Endothelial cell of umbilical vein (primary cell): Measurements from ENCODE around the gene KAZN. TPM values are rescaled to one million over a fixed set of nuclear protein-coding genes. Genes with fewer than 3 reads are reported as not detected.

ENCODE experiments used
- BruUV-seq: library from RNA; stranded (reverse); fragments of 400-500 nt; replicated peaks from 2 replicates; lab custom pipeline; 2021; lab: Mats Ljungman, UMichigan
- CTCF ChIA-PET: fragments of 300-600, 350-600 bp; sonication (Branson Sonifier 250); formaldehyde crosslinking; loops from one replicate; lab custom pipeline; 2021; ENCODE audit warnings: antibody characterized with exemption, inconsistent platforms; lab: Charles Lee
- POLR2A ChIA-PET: fragments of 300-600, 350-600 bp; sonication (Branson Sonifier 250); formaldehyde crosslinking; loops from one replicate; lab custom pipeline; 2021; ENCODE audit warnings: antibody characterized with exemption, inconsistent platforms; lab: Charles Lee
- DNase-seq: peaks from one replicate; pipeline ENCODE4 v3.0.0-alpha.2; 2011; ENCODE audit warnings: low read depth, low spot score
- FAIRE-seq: peaks from 2 replicates; lab custom pipeline; 2011; peaks lifted over from hg19 to GRCh38; lab: Jason Lieb, UNC
- H2AFZ ChIP-seq: 2 replicates; pipeline ENCODE4 v1.6.0; 2012; ENCODE audit warnings: low read depth, low read length, control low read depth, inconsistent platforms
- H3K27ac ChIP-seq: 2 replicates; pipeline ENCODE4 v1.5.1; 2011; ENCODE audit warnings: low read depth, mild to moderate bottlenecking, control low read depth, low read length, moderate library complexity; ENCODE audit not compliant: insufficient read depth
- H3K27me3 ChIP-seq, 2 experiments: 2 replicates each; pipeline versions ENCODE4 v1.6.0 to v1.6.1; 2011; ENCODE audit warnings: low read length in 2 of 2, mixed read lengths in 1 of 2; ENCODE audit not compliant: control insufficient read depth in 2 of 2, insufficient read depth in 2 of 2
- H3K36me3 ChIP-seq, 2 experiments: 2 replicates in 1 of 2; 3 replicates in 1 of 2; pipeline ENCODE4 v1.5.1; 2011; ENCODE audit warnings: low read length in 2 of 2, mild to moderate bottlenecking in 1 of 2, moderate library complexity in 1 of 2; ENCODE audit not compliant: control insufficient read depth in 2 of 2, insufficient read depth in 2 of 2; ENCODE audit errors: extremely low read depth in 1 of 2
- H3K4me1 ChIP-seq: 3 replicates; pipeline ENCODE4 v1.5.1; 2011; ENCODE audit warnings: mild to moderate bottlenecking, low read length; ENCODE audit not compliant: control insufficient read depth, insufficient read depth; ENCODE audit errors: extremely low read depth
- H3K4me2 ChIP-seq: 2 replicates; pipeline ENCODE4 v1.6.1; 2011; ENCODE audit warnings: low read length, control low read depth, mixed read lengths; ENCODE audit not compliant: insufficient read depth
- H3K4me3 ChIP-seq, 3 experiments: fragments of 200-600 bp in 1 of 3; sonication (generic), shearing (Covaris generic) in 1 of 3; replicated peaks in 1 of 3; 2 replicates each; pipeline ENCODE4 v1.5.1; 2011 to 2016; ENCODE audit warnings: control low read depth in 3 of 3, low read length in 3 of 3, mild to moderate bottlenecking in 2 of 3, inconsistent platforms in 1 of 3, low read depth in 1 of 3, moderate library complexity in 1 of 3; ENCODE audit not compliant: insufficient read depth in 1 of 3
- H3K79me2 ChIP-seq: 2 replicates; pipeline ENCODE4 v1.6.0; 2012; ENCODE audit warnings: low read length, inconsistent platforms; ENCODE audit not compliant: control insufficient read depth, insufficient read depth
- H3K9ac ChIP-seq: replicated peaks from 2 replicates; pipeline ENCODE3; 2011; ENCODE audit warnings: low read length, control low read depth; ENCODE audit not compliant: insufficient read depth; ENCODE audit errors: extremely low read depth
- H3K9me1 ChIP-seq: replicated peaks from 3 replicates; pipeline ENCODE4 v1.6.0; 2011; ENCODE audit warnings: mild to moderate bottlenecking, low read length; ENCODE audit not compliant: control insufficient read depth, insufficient read depth; ENCODE audit errors: extremely low read depth
- H3K9me3 ChIP-seq: replicated peaks from 2 replicates; pipeline ENCODE4 v1.5.1; 2012; ENCODE audit warnings: low read length, inconsistent platforms; ENCODE audit not compliant: control insufficient read depth, insufficient read depth
- H4K20me1 ChIP-seq: replicated peaks from 2 replicates; pipeline ENCODE3; 2011; ENCODE audit warnings: mild to moderate bottlenecking, low read length; ENCODE audit not compliant: control insufficient read depth, insufficient read depth; ENCODE audit errors: extremely low read depth
- CTCF ChIP-seq, 2 donors: IDR thresholded peaks; 1 replicate in 1 of 2; 2 replicates in 1 of 2; pipeline ENCODE4 v1.5.1; 2011; ENCODE audit warnings: low read length in 2 of 2, mild to moderate bottlenecking in 2 of 2, moderate library complexity in 2 of 2, control low read depth in 1 of 2, inconsistent platforms in 1 of 2, low read depth in 1 of 2; ENCODE audit not compliant: insufficient read depth in 1 of 2; ENCODE audit errors: extremely low read depth in 1 of 2
- EZH2 ChIP-seq: IDR thresholded peaks from 2 replicates; pipeline ENCODE4 v1.6.1; 2012; ENCODE audit warnings: borderline replicate concordance, low read depth, mild to moderate bottlenecking, moderate library complexity, low read length, inconsistent platforms; ENCODE audit not compliant: severe bottlenecking
- FOS ChIP-seq: IDR thresholded peaks from 2 replicates; pipeline ENCODE4 v1.6.1; 2011; ENCODE audit warnings: mild to moderate bottlenecking, low read length, moderate library complexity, borderline replicate concordance; ENCODE audit not compliant: insufficient read depth
- GATA2 ChIP-seq: IDR thresholded peaks from 2 replicates; pipeline ENCODE4 v1.7.0; 2011; ENCODE audit warnings: low read depth, mild to moderate bottlenecking, moderate library complexity, mixed read lengths, low read length; ENCODE audit not compliant: insufficient read length, insufficient read depth
- JUN ChIP-seq: IDR thresholded peaks from 2 replicates; pipeline ENCODE4 v1.6.1; 2011; ENCODE audit warnings: borderline replicate concordance, low read depth; ENCODE audit not compliant: insufficient read length, insufficient read depth
- MYC ChIP-seq: IDR thresholded peaks from one replicate; pipeline ENCODE4 v1.6.1; 2011; ENCODE audit warnings: mild to moderate bottlenecking, low read depth, low read length
- POLR2A ChIP-seq: IDR thresholded peaks from 2 replicates; pipeline ENCODE4 v1.6.1; 2012; ENCODE audit warnings: low read depth, mild to moderate bottlenecking, control low read depth, low read length
- POLR2AphosphoS5 ChIP-seq: IDR thresholded peaks from 2 replicates; pipeline ENCODE4 v1.6.1; 2012; ENCODE audit warnings: low read depth, mild to moderate bottlenecking, control low read depth, low read length, moderate library complexity; ENCODE audit not compliant: insufficient read depth
- dilution Hi-C: fragments of 300-500 bp; cut with MboI; formaldehyde crosslinking; loops from one replicate; pipeline ENCODE4 v1.15.0; 2019; ENCODE audit warnings: low sequenced_read_pairs; ENCODE audit not compliant: extremely low pct_ligation_motif_present
- intact Hi-C: fragments of 100-400 bp; cut with micrococcal nuclease; formaldehyde crosslinking; loops from one replicate; pipeline ENCODE4 v1.10.0; 2022
- polyA plus RNA-seq, 4 experiments: library from polyadenylated mRNA; depleted of rRNA in 3 of 4; stranded (reverse) in 3 of 4; unstranded in 1 of 4; fragments of >200 nt; gene quantifications; 2 replicates each; pipeline versions ENCODE4 v1.2.1 to v1.2.3, GENCODE V29; 2011 to 2012; ENCODE audit warnings: missing spikeins in 1 of 4
- total RNA-seq: library from RNA; stranded (reverse); gene quantifications from 2 replicates; pipeline ENCODE4 v1.2.3, GENCODE V29; 2021
- TF ChIP-seq, protein P1 (sequence below): IDR thresholded peaks from 2 replicates; pipeline ENCODE4 v1.6.1; 2011; ENCODE audit not compliant: insufficient read depth, insufficient read length

Gene KAZN
- total and polyA plus RNA-seq, 2 donors (not counting 3 experiments of a cell fraction or from before 2014, with no cell fraction given) = 1.6 to 5.8 TPM

DNA sequence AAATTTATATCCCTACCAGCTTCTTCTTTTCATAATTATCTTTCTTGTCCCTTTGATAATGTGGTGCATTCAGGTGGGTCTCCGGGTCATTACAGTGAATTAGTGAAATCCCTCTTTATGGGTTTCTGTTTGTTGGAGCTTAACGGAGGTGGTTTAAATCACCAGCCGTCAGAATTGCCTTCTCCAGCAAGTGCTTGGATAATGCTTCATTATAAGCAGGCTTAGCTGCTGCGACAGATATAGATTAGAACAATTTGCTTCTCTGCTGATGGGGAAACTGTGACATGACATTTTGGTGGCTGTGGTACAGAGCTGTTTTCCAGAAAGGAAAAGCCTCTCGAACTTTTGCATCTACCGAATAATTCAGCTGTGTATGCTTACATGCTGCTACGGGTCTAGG is 56.9 kb downstream of the KAZN start:
- POLR2A ChIA-PET = no interaction called here
- Histone ChIP-seq H4K20me1 (no peaks in the 10 kb centered on the region), H3K27ac (no peak overlapping the region), H3K9ac (no peak overlapping the region), H3K27me3 (no peaks in the 10 kb centered on the region), H3K4me3 (no peak overlapping the region), H3K4me1 (no peaks in the 10 kb centered on the region), H3K36me3 (no peaks in the 10 kb centered on the region), H3K9me3 (peaks cover 4% of the 10 kb centered on the region), H3K4me2 (no peak overlapping the region), H3K79me2 (no peaks in the 10 kb centered on the region), H3K9me1 (no peaks in the 10 kb centered on the region), H2AFZ (no peak overlapping the region)
- TF ChIP-seq POLR2A = no peak
- TF ChIP-seq, protein P1, sequence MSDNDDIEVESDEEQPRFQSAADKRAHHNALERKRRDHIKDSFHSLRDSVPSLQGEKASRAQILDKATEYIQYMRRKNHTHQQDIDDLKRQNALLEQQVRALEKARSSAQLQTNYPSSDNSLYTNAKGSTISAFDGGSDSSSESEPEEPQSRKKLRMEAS = no peak
- no peak for TF ChIP-seq MYC
- no peak for TF ChIP-seq FOS
- no peak for TF ChIP-seq EZH2
- no peak for TF ChIP-seq POLR2AphosphoS5
- TF ChIP-seq CTCF (IDR thresholded peaks at IDR 0.05; ENCODE audit: extremely low read depth in 1 of 2, insufficient read depth in 1 of 2, low read depth in 1 of 2, low read length in 2 of 2) = no peak
- no peak for TF ChIP-seq JUN
- no peak for TF ChIP-seq GATA2
- FAIRE-seq (no peak), DNase-seq (no peak)
- dilution Hi-C loops = no loop called here
- intact Hi-C loops = no loop called here
- BruUV-seq = no TSS peak
- CTCF ChIA-PET = no interaction called here
